ENCODE results near the gene TSPAN7.

TSPAN7 gene

DNA sequence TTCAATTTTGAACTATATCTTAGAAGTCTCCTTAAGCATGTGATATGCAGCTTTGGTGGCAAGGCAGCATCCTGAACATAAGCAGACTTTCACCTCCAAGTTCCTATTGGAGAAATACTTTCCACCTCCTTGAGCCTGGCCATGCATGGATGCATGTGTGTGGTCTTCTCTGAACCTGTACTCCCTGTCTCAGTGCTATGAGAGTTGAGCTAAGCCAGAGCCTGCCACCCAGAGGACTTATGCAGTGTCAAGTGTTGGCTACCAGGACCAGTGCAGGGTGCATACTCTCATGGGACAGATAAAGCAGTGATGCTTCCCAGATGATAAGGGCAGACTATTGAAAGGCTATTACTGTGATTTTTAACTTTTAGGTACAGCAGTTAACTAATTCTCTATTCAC lies 105.6 kb downstream of the TSPAN7 start:
- DNase-seq (ENCODE audit: low read depth): no peak
- H3K4me3 ChIP-seq (ENCODE audit: low read depth, low read length): no peak overlapping the region

DNA sequence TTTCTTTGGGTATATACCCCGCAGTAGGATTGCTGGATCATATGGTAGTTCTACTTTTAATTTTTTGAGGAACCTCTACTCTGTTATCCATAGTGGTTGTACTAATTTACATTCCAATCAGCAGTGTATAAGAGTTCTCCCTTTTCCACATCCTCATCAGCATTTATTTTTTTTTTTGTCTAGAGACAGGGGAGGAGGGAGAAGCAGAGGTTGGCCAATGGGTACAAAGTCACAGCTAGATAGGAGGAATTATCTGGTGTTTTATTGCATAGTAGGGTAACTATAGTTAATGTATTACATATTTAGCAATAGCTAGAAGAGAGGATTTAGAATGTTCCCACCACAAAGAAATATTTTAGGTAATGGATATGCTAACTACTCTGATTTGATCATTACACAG lies 107.4 kb downstream of the TSPAN7 start:
- H3K4me3 ChIP-seq (ENCODE audit: low read depth, low read length): no peak overlapping the region
- DNase-seq (ENCODE audit: low read depth): no peak

DNA sequence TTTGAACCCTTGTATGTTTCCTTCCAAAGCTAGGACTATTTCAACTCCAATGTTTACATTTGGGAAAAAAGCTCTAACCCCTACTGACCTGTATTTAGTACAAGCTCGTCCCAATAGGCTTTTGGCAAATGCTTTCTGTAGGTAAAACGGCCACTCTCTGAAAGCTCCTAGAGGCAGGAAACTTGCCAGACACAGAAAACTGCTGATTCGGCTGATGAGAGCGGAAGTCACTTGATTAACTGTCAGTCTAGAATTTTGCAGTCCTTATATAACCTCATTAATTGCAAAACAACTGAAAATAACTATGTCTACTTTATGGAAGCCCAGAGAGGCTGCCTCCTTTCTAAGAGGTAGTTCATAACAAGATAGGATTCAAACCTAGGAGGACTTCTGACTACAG lies 108.1 kb downstream of the TSPAN7 start:
- DNase-seq (ENCODE audit: low read depth): no peak
- no peak overlapping the region for H3K4me3 ChIP-seq (ENCODE audit: low read depth, low read length)

DNA sequence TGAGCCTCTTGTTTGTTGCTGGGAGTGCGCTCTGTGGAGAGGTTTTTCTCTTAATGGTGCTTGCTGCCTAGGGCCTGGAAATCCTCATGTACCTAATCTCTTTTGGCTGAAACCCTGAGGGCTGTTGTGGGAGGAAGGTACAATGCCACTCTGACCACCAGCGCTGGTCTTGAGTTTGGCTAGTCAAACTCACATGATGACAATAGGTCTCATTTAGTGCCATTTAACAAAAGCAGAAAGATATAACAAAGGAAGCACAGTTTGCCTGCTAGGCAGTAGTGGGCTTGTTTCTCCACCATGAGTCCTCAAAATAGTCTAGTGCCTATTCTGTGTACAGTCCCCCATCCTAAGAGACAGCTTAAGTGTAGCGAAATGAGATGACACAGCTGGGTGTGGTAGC lies 111.3 kb downstream of the TSPAN7 start:
- DNase-seq (ENCODE audit: low read depth): no peak
- H3K4me3 ChIP-seq (ENCODE audit: low read depth, low read length): no peak overlapping the region

DNA sequence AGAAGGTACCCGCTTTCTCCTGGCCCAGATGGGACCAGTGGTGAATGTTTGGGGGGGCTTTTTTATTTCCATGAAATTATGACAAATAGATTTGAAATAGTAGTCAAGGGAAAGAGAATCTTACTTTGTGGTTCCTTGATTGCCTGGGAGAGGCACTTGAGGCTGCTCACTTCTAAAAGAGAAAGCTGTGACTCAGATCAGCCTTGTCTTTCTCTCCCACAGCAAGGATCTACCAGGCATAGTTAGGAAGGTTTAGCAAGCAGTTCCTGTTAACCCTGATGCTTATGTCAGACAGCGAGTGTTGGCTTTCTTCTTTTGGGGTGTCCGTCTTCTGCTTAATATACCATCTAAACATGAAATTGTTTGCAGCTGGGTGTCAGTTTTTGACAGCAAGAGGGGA lies 114.5 kb downstream of the TSPAN7 start:
- H3K4me3 ChIP-seq (ENCODE audit: low read depth, low read length): no peak overlapping the region
- no peak for DNase-seq (ENCODE audit: low read depth)

DNA sequence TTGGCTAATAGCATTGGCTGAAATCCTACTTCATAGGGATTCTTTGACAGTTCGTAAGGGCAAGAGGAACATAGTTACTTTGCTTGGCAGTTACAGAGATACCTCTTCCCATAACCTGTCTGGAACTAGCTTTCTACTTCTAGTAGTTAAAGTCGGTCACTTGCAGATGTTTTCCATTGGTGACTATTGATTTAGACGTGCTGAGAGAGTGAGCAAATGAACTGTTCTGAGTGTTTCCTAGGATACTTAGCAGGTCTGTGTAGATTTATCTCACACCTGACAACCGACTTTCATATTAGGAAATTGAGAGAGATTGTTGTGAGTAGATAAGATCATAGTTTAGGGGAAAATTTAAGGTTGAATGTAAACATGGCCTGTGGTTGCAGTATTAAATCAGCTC lies 116.8 kb downstream of the TSPAN7 start:
- no peak overlapping the region for H3K4me3 ChIP-seq (ENCODE audit: low read depth, low read length)

DNA sequence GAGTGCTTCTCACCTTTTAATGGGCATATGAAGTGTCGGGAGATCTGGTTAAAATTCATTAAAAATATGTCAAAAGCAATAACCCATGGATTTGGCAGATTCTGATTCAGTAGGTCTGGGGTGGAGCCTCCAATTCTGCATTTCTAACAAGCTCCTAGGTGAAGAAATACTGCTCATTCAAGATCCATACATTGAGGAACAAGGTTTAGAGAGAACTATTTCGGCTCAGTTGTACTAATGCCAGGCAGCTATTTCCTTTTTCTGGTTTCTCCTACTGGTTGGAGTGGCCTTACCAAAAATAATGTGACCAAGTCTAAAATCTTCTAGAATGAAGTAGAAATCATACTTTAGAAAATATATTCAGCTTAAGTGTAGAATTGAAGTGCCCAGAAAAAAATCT lies 117.5 kb downstream of the TSPAN7 start:
- no peak overlapping the region for H3K4me3 ChIP-seq (ENCODE audit: low read depth, low read length)
- DNase-seq (ENCODE audit: low read depth): no peak

More for the DNA sequence above, 116.8 kb downstream of the TSPAN7 start:
- no peak for DNase-seq (ENCODE audit: low read depth)

DNA sequence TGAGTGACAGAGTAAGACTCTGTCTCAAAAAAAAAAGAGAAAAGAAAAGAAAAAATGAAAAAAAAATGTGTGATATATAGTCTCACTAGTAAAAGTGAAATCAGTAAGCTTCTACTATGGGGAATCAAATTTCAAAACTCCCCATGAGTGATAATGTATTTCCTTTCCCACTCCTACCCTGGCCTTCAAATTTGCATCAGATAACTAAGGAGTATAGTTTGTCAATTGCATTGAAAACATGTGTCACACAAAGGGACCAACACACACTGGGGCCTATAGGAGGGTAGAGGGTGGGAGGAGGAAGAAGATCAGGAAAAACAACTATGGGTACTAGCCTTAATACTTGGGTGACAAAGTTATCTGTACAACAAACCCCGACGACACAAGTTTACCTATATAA lies 118.4 kb downstream of the TSPAN7 start:
- DNase-seq (ENCODE audit: low read depth): no peak
- H3K4me3 ChIP-seq (ENCODE audit: low read depth, low read length): no peak overlapping the region

DNA sequence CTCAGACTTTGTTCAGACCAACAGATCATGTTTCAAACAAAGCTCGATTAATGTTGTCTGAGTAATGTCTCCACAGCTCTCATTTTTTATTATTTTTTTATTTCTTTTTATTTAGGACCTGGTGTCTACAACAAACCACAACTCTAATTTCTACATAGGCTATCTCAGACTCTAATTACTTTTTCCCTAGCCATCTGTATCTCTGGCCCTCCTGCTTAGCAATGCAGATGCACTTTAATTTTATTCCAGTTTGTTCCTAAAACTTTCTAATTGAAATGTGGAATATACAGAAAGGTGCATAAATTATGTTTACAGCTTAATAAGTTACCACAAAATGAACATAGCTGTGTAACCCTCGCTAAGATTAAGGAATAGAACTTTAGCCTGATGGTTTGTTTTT lies 120.8 kb downstream of the TSPAN7 start:
- H3K4me3 ChIP-seq (ENCODE audit: low read depth, low read length): no peak overlapping the region
- DNase-seq (ENCODE audit: low read depth): no peak

DNA sequence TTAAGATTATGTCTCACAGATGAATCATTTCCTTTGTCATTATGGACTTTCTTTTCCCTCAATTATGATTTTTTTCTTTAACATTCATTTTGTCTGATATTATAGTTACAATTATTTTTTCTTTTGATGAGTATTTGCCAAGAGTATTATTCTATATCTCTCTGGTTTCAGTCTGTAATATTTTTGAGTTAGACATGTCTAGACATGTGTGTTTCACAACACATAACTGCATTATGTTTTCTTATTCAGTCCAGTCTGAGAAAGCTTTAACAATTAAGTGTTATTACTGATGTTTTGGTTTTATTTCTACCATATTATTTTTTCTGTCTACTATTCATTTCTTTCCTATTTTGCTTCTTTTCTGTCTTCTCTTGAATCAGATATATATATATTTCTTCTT lies 131.6 kb downstream of the TSPAN7 start:
- no peak overlapping the region for H3K4me3 ChIP-seq (ENCODE audit: low read depth, low read length)
- DNase-seq (ENCODE audit: low read depth): no peak

DNA sequence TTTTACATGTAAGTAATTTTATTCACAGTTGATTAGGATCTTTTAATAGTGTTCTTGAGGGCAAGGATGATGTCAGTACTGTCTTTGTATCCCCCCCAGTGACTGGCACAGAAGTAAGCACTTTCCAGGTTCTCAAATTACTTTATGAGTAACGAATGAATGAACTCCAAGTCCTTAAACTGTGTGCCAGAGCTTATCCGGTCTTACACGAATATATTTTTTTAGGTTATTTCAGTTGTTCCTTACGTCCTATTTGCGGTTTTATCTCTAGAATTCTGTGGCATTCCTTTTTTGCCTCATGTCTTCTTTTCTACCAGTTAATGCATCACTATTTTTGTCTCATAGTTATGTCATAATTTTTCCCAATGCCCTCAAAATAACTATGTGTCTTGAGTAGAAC lies 133.1 kb downstream of the TSPAN7 start:
- DNase-seq (ENCODE audit: low read depth): peak; percentile 20
- H3K4me3 ChIP-seq (ENCODE audit: low read depth, low read length): no peak overlapping the region

DNA sequence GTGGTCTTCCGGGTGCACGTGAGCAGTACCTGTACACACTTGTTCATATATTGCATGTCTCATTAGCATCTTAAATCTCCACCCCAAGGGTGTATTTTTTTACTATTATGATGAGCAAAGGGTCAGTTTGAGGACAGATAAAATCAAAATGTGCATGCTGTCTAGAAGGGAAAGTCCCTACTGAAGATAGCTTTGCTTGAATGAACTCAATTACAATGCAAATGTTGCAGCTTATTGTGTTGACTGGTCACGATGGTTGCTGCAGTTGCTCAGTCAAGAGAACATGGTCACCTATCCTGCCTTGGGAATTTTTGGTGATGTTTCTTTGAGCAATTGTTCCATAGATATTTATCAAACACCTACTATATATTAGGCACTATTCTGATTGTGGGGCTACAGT lies 136.1 kb downstream of the TSPAN7 start:
- H3K4me3 ChIP-seq (ENCODE audit: low read depth, low read length): no peak overlapping the region
- no peak for DNase-seq (ENCODE audit: low read depth)

DNA sequence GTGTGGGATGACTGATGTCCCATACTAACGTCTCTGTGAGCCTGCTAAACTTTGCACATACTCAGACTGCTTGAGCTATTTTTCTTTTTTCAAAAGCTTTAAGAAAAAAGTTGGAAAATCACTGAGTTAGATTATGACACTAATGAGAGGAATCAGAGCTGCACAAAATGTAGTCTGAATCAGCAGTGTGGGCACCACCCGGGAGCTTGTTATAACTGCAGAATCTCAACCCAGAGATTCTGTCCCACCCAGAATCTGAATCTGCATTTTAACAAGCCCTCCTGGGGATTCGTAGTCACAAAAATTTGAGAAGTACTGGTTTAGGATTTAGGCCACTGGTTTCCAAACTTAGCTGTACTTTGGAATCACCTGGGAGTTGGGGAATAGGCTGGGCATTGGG lies 137.8 kb downstream of the TSPAN7 start:
- H3K4me3 ChIP-seq (ENCODE audit: low read depth, low read length): no peak overlapping the region
- no peak for DNase-seq (ENCODE audit: low read depth)

DNA sequence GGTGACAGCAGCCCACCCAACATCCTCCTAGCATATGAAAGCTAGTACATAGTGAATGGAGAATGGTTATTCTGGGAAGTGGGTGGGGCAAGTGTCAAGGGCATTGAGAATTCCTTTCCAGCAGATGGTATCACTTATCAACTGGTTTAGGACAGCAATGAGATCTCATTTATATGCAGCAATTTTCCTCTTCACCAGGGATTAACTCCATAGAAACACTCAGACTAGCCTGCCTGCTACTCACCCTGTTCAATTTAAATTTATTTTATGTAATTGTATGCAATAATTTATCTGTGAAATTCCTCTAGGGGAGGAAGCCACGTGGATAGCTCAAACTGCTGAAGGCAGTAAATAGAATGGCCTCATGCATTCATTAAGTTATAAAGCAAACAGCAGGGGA lies 138.4 kb downstream of the TSPAN7 start:
- DNase-seq (ENCODE audit: low read depth): no peak
- H3K4me3 ChIP-seq (ENCODE audit: low read depth, low read length): no peak overlapping the region

DNA sequence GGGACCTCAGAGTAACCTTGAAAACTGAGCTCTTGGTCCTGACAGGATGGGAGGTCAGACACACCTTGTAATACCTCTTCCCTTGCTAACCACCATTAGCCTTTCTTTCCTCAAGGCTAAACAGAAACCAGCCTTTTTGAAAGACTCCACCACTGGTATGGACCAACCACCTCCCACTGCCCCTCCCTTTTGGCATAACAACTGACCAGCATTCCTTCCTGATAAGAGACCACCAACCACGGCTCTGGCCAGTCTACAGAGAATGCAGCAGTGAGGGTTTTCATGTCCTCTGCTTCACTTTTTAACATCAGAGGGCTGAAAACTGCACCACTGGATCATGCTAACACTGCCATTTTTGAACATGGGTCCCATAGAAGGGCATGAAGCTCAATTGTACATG lies 139.7 kb downstream of the TSPAN7 start:
- DNase-seq (ENCODE audit: low read depth): no peak
- H3K4me3 ChIP-seq (ENCODE audit: low read depth, low read length): no peak overlapping the region

DNA sequence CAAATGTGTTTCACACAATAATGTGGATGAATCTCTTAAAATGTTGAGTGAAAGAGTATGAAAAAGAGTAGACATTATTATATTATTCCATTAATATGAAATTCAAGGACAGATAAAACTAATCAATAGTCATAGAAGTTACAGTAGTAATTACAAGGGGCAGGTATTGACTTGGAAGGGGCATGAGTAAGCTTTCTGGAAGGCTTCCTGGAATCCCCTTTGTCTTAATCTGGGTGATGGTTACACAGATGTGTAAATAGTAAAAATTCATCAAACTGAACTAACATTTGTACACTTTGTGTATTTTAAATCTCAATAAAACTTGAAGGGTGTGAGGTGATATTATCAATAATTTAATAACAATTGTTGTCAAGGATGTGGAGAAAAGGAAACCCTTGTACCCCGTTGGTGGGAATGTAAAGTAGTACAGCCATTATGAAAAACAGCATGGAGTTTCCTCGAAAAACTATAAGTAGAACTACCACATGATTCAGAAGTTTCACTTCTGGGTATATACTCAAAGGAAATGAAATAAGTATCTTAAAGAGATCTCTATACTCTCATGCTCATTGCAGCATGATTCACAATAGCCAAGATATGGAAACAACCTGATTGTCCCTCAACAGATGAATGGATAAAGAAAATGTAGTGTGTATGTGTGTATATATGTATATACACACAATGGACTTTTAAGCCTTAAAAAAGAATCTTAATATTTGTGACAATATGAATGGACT lies 143.0 kb downstream of the TSPAN7 start:
- no peak overlapping the region for H3K4me3 ChIP-seq (ENCODE audit: low read depth, low read length)
- no peak for DNase-seq (ENCODE audit: low read depth)

DNA sequence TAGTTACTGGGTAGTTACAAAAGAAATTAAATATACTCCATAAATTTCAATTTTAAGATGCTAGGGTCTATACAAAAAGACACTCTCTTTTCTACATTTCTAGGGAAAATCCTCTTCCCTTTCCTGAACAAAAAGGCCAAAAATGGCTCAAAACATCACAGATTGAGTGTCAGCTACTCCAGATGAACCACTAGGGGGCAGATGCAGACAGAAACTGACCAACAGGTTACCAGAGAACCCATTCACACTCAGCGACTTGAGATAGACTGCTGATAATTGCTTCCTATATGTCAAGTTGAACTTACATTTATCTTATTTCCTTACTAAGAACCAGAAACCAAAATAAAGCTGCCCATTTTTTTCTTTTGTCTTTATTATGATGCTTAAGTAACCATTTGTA lies 156.5 kb downstream of the TSPAN7 start:
- no peak overlapping the region for H3K4me3 ChIP-seq (ENCODE audit: low read depth, low read length)
- DNase-seq (ENCODE audit: low read depth): no peak

DNA sequence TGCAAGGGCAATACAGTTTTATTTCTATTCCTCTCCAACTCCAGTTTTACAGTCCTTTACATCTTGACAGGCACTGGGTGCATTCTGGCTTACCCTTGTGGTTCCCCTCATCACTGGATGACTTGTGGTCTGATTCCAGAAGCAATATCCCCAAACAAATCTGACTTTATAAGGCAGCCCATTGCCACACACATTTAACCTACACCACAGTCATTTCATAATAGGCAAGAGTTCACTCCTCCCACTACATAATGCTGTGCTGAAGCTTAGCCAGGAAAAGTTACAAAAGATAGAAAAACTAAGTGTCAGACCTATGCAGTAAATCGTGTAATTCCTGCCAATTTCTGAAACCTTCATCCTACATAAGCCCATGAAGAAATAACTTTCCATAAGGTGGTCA lies 157.0 kb downstream of the TSPAN7 start:
- no peak overlapping the region for H3K4me3 ChIP-seq (ENCODE audit: low read depth, low read length)
- DNase-seq (ENCODE audit: low read depth): no peak

DNA sequence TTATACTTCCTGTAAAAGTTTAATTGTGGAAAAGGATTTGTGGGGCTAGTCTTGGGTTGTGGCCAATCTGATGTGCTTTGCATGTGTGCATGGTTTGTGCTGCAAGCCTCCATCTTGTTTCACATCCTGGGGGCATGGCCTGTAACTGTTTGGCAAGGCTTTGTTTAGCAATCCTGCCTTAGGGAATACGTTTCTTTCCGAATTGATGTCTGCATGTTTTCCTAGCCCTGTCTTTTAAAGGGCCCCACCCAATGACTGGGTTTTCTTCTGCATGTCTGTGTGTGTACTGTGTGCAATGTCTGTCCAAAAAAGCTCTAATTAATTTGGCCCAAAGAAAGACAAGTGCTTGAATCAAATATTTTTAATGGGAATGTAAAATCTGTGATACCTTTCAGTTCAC lies 165.3 kb downstream of the TSPAN7 start:
- no peak overlapping the region for H3K4me3 ChIP-seq (ENCODE audit: low read depth, low read length)
- DNase-seq (ENCODE audit: low read depth): no peak

DNA sequence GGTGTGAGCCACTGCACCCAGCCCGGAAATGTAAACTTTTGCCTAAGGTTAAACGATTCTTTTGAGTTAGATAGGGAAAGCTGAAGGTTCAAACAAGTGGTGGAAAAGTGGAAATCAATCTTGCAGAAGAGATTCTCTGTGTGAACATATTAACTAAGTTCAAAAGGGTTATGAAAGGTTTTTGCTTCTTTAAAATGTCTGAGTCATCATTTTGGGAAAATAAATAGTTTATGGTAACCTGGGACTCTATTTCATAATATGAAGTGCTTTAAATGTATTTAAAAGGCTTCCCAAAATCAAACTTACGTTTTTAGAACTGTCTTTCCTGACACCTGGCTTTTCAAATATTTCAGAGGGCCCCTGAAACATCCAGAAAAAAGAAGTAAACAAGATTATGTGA lies 166.3 kb downstream of the TSPAN7 start:
- H3K4me3 ChIP-seq (ENCODE audit: low read depth, low read length): no peak overlapping the region
- DNase-seq (ENCODE audit: low read depth): no peak

DNA sequence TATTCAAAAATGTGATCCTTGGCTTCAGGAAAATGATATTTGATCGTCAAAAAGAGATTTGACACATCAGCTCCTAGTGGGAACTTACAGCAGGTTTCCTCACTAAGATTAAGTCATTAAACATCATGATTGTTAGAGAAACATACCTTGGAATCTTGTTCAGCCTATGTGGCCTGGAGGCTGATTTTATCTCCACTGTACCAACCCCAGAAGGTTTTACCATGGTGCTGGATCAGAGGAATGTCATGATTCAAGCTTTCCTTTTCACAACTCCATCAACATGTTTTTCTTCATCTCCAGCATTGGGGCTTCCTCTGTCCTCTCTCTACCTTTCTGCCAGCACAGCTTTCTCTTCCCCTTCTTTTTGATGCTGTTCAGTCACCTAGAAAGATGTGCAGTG lies 171.5 kb downstream of the TSPAN7 start:
- no peak for DNase-seq (ENCODE audit: low read depth)
- H3K4me3 ChIP-seq (ENCODE audit: low read depth, low read length): no peak overlapping the region

Measured in skeletal muscle cell (primary cell).